A549 treated with ZK216348 at 1 μM for 4 hours (cell line): ENCODE measurements around the gene CERK. TPM values are rescaled to one million over a fixed set of nuclear protein-coding genes. Genes with fewer than 3 reads are reported as not detected.

Source experiments
- total RNA-seq: library from RNA; stranded (reverse); fragments of 200-300 nt; extraction: Qiagen RNA extraction; gene quantifications from 5 replicates; pipeline ENCODE4 v1.2.3, GENCODE V29; 2022; ENCODE audit warnings: low read depth

Gene CERK
- total RNA-seq: 19.8 to 24.8 TPM (median 24.5 TPM) in 5 replicates

GRCh38 chr22:46737976-46738646, at the start of gene CERK:
Gene CERK (minus strand): TSS chr22:46738252. CDS start chr22:46738148, 104 bp downstream.

GRCh38 chr22:46762238-46763050, 24.4 kb upstream of the CERK start, which contains the start of gene TBC1D22A:
Gene TBC1D22A (plus strand): TSS chr22:46762650. CDS start chr22:46762787, 137 bp downstream.

Other genes starting within 250 kb of the CERK start
- gene CELSR1, start 200.6 kb downstream of the CERK start, total RNA-seq: 17.2 to 31.0 TPM (median 28.1 TPM) in 5 replicates
- gene GRAMD4, start 117.9 kb downstream of the CERK start, total RNA-seq: 10.5 to 25.3 TPM (median 20.7 TPM) in 5 replicates
- 7.5 to 11.0 TPM (median 10.2 TPM) in 5 replicates for gene TBC1D22A, start 24.4 kb upstream of the CERK start, total RNA-seq